Omental fat pad (tissue), 4 donors: ENCODE measurements around the gene TRIB2. TPM values are rescaled to one million over a fixed set of nuclear protein-coding genes. Genes with fewer than 3 reads are reported as not detected.
A peak's percentile ranks its signal among the peaks of the same experiment; 100 is the strongest.

Source experiments
- ATAC-seq: fragments of 150-250 bp; one replicate; pipeline ENCODE4 v1.9.1; 2016; ENCODE audit warnings: mild to moderate bottlenecking, moderate library complexity; ENCODE audit not compliant: low FRiP score
- DNase-seq: peaks from one replicate; pipeline ENCODE4 v3.0.0-alpha.2; 2019; ENCODE audit warnings: low spot score
- total RNA-seq, 4 donors: library from RNA; depleted of rRNA; stranded (reverse); fragments of >200 nt; gene quantifications; one replicate each; pipeline ENCODE4 v1.1.0, GENCODE V29; 2016
- TF ChIP-seq, protein P1 (sequence below), 3 donors: fragments of 450-650 bp; IDR thresholded peaks; one replicate each; pipeline ENCODE4 v1.5.1; 2016 to 2017; ENCODE audit warnings: antibody characterized with exemption in 3 of 3, mild to moderate bottlenecking in 3 of 3, moderate library complexity in 2 of 3

Gene TRIB2
- total RNA-seq, 4 donors from 2014 or later: 27.8 to 144 (median 63.2) TPM

DNA sequence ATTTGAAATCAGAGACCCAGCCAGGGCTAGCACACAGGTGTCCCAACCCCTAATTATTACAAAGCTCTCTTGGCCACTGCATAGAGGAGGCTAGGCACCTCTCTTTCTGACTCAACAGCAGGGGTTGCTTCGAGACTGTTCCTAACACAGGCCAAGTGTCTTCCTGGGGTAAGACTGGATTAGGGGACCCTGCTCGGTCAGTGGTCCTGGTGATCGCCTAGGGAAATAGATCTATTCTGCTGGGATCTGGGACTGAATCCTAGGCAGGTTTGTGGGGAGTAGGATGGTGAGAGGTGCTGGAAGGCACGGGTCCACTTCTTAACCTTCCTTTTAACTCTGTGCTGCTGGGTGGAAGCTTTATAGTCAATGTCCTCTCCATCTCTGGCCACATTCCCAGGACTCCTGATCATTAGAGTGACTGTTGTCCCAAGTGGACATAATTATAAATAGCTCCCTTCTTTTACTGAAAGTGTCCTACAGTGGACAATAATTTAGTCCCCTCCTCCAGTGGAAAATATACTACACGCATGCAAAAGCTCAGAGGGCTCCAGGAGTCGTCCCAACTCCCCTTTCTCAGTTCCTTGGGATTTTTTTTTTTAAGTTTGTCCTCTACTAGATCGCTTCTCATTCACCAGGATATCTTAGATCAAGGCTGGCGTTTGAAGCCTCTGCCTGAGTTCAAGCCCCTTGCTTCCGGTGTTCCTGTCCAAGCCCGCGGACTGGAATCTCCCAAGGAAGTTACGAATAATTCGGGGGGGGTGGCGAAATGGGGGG, 1.3 kb upstream of the TRIB2 start:
- DNase-seq (no peak), ATAC-seq (no peak)
- TF ChIP-seq, protein P1, sequence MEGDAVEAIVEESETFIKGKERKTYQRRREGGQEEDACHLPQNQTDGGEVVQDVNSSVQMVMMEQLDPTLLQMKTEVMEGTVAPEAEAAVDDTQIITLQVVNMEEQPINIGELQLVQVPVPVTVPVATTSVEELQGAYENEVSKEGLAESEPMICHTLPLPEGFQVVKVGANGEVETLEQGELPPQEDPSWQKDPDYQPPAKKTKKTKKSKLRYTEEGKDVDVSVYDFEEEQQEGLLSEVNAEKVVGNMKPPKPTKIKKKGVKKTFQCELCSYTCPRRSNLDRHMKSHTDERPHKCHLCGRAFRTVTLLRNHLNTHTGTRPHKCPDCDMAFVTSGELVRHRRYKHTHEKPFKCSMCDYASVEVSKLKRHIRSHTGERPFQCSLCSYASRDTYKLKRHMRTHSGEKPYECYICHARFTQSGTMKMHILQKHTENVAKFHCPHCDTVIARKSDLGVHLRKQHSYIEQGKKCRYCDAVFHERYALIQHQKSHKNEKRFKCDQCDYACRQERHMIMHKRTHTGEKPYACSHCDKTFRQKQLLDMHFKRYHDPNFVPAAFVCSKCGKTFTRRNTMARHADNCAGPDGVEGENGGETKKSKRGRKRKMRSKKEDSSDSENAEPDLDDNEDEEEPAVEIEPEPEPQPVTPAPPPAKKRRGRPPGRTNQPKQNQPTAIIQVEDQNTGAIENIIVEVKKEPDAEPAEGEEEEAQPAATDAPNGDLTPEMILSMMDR (IDR thresholded peaks at IDR 0.05): no peak

DNA sequence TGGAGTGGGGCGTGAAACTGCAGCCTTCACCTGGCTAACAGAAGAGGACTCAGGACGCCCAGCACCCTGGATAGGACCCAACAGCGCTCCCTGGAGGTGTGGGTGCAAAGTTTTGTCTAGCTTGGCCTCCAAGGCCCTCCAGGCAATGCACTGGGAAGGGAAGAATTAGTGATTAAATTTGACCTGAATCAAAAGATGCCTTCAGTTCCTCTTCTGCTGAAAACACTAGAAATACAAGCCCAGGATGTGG, 779 bp upstream of the TRIB2 start:
- no peak for DNase-seq
- peak; percentile 41 for ATAC-seq
- TF ChIP-seq, protein P1 (IDR thresholded peaks at IDR 0.05): no peak

DNA sequence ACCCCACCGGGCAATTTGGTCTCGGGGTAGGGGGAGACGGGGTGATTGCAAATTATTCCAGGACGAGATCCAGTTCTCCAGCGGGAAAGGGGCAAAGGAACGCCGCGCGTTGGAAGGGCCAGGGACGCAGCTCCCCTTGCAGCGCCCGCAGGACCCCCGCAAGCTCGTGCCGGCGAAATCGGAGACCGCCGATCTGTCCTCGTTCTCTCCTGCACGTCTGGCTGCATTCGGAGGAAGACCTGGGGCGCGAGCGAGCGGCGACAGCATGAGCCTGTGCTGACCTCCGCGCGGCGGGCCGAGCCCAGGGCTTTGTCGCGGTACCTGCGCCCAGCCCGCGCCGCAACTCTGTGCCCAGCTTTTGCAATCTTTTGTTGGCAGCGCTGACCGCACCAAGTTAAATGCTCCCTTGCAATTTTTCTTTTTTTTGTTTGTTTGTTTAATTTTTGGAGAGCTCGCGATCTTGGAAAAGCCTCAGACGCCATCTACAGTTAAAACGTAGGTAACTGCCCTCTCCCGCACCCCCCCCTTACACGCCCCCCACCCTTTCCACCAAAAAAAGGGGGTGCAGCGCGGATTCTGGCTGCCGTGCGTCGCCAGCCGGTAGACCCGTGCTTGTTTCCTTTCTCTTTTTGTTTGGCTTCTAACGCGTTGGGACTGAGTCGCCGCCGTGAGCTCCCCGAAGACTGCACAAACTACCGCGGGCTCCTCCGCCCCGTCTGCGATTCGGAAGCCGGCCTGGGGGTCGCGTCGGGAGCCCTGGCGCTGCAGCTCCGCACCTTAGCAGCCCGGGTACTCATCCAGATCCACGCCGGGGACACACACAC, 667 bp downstream of the TRIB2 start:
- DNase-seq (no peak), ATAC-seq (no peak)
- TF ChIP-seq, protein P1 (IDR thresholded peaks at IDR 0.05): no peak

DNA sequence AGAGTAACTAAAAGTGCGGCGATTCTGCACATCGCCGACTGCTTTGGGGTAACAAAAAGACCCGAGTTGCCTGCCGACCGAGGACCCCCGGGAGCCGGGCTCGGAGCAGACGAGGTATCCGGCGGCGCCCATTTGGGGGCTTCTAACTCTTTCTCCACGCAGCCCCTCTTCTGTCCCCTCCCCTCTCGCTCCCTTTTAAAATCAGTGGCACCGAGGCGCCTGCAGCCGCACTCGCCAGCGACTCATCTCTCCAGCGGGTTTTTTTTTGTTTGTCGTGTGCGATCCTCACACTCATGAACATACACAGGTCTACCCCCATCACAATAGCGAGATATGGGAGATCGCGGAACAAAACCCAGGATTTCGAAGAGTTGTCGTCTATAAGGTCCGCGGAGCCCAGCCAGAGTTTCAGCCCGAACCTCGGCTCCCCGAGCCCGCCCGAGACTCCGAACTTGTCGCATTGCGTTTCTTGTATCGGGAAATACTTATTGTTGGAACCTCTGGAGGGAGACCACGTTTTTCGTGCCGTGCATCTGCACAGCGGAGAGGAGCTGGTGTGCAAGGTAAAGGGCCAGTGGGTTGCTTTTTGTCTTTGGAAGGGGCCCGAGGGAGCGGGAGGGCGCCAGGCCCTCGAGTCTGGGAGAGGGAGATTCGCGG, 1.4 kb downstream of the TRIB2 start:
- DNase-seq: no peak
- TF ChIP-seq, protein P1 (IDR thresholded peaks at IDR 0.05): no peak
- ATAC-seq: no peak

DNA sequence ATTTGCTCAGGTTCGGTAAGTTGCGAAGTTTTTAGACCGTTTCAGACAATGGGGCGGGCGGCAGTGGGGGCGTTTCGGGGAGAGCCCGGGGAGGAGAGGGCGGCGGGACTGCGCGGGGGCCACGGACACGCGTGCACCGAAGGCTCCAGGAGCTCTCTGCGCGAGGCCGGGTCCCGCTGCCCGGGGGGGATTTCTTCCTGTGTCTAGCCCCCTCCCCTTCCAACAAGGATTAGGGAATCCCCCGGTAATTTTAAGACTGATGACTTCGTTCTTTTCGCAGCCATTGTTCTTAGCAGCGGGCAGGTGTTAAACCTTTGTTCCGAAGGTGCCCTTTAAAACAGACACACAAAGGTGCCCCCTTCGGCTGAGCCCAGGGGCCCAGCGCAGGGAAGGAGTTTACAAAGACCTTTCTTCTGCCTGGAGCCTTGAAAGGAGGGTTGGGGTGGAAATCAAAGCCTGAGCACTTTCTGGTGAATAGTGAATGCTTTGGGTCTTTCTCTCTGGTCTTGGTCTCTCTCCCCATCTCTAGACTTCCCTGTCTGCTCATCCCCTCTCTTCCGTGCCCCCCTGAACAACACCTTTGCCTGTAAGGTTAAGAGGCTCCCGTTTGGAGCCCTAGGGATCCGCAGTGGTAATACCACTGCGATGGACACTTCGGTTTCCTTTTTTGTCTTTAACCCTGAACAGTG, 2.1 kb downstream of the TRIB2 start:
- TF ChIP-seq, protein P1 (IDR thresholded peaks at IDR 0.05): no peak
- DNase-seq (no peak), ATAC-seq (no peak)

DNA sequence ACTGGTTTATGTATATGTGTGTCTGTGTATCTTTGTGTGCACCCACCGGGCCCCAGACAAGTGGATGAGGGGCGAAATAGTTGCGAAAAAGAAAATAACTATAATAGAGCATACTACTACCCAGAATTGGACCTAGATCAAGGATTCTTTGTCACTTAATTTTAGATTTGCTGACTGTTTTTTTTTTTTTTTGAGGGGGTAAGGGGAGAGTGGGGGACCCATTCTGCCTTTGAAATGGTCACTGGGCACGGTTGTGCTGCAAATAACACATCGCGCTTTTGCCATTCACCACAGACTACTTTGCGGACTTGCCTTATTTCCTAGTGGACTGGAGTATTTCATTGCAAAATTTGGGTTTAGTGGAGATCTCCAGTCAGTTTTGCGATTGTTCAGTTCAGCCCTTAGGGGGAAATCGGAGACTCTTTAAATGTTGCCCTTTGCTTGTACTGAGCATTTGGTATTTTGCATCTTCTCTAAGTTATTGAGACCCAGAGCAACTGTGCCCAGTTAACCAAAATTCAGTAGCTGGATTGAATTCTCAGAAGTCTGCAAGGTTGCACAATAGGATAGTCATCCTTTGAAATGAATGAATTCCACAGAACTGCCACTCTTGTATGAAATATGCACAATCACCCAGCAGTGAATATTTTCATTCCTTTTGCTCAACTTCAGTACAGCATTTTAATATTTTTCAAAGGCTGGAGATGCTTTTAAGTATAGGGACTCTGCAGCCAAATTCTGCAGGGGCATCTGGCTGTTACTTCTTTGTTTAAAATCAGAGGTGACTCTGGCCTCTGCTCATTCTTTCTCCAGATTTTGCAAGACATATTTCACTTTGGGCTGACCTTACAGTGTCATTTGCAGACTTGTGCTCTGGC, 2.9 kb downstream of the TRIB2 start:
- ATAC-seq (no peak), DNase-seq (no peak)
- TF ChIP-seq, protein P1 (IDR thresholded peaks at IDR 0.05): no peak
